Endothelial cell of umbilical vein (primary cell): ENCODE results near the gene ADAM23. TPM values are rescaled to one million over a fixed set of nuclear protein-coding genes. Genes with fewer than 3 reads are reported as not detected.

Source experiments
- BruUV-seq: library from RNA; stranded (reverse); fragments of 400-500 nt; replicated peaks from 2 replicates; lab custom pipeline; 2021; lab: Mats Ljungman, UMichigan
- CTCF ChIA-PET: fragments of 300-600, 350-600 bp; sonication (Branson Sonifier 250); formaldehyde crosslinking; loops from one replicate; lab custom pipeline; 2021; ENCODE audit warnings: antibody characterized with exemption, inconsistent platforms; lab: Charles Lee
- POLR2A ChIA-PET: fragments of 300-600, 350-600 bp; sonication (Branson Sonifier 250); formaldehyde crosslinking; loops from one replicate; lab custom pipeline; 2021; ENCODE audit warnings: antibody characterized with exemption, inconsistent platforms; lab: Charles Lee
- DNase-seq: peaks from one replicate; pipeline ENCODE4 v3.0.0-alpha.2; 2011; ENCODE audit warnings: low read depth, low spot score
- FAIRE-seq: peaks from 2 replicates; lab custom pipeline; 2011; peaks lifted over from hg19 to GRCh38; lab: Jason Lieb, UNC
- H2AFZ ChIP-seq: 2 replicates; pipeline ENCODE4 v1.6.0; 2012; ENCODE audit warnings: low read depth, low read length, control low read depth, inconsistent platforms
- H3K27ac ChIP-seq: 2 replicates; pipeline ENCODE4 v1.5.1; 2011; ENCODE audit warnings: low read depth, mild to moderate bottlenecking, control low read depth, low read length, moderate library complexity; ENCODE audit not compliant: insufficient read depth
- H3K27me3 ChIP-seq, 2 experiments: 2 replicates each; pipeline versions ENCODE4 v1.6.0 to v1.6.1; 2011; ENCODE audit warnings: low read length in 2 of 2, mixed read lengths in 1 of 2; ENCODE audit not compliant: control insufficient read depth in 2 of 2, insufficient read depth in 2 of 2
- H3K36me3 ChIP-seq, 2 experiments: 2 replicates in 1 of 2; 3 replicates in 1 of 2; pipeline ENCODE4 v1.5.1; 2011; ENCODE audit warnings: low read length in 2 of 2, mild to moderate bottlenecking in 1 of 2, moderate library complexity in 1 of 2; ENCODE audit not compliant: control insufficient read depth in 2 of 2, insufficient read depth in 2 of 2; ENCODE audit errors: extremely low read depth in 1 of 2
- H3K4me1 ChIP-seq: 3 replicates; pipeline ENCODE4 v1.5.1; 2011; ENCODE audit warnings: mild to moderate bottlenecking, low read length; ENCODE audit not compliant: control insufficient read depth, insufficient read depth; ENCODE audit errors: extremely low read depth
- H3K4me2 ChIP-seq: 2 replicates; pipeline ENCODE4 v1.6.1; 2011; ENCODE audit warnings: low read length, control low read depth, mixed read lengths; ENCODE audit not compliant: insufficient read depth
- H3K4me3 ChIP-seq, 3 experiments: fragments of 200-600 bp in 1 of 3; sonication (generic), shearing (Covaris generic) in 1 of 3; replicated peaks in 1 of 3; 2 replicates each; pipeline ENCODE4 v1.5.1; 2011 to 2016; ENCODE audit warnings: control low read depth in 3 of 3, low read length in 3 of 3, mild to moderate bottlenecking in 2 of 3, inconsistent platforms in 1 of 3, low read depth in 1 of 3, moderate library complexity in 1 of 3; ENCODE audit not compliant: insufficient read depth in 1 of 3
- H3K79me2 ChIP-seq: 2 replicates; pipeline ENCODE4 v1.6.0; 2012; ENCODE audit warnings: low read length, inconsistent platforms; ENCODE audit not compliant: control insufficient read depth, insufficient read depth
- H3K9ac ChIP-seq: replicated peaks from 2 replicates; pipeline ENCODE3; 2011; ENCODE audit warnings: low read length, control low read depth; ENCODE audit not compliant: insufficient read depth; ENCODE audit errors: extremely low read depth
- H3K9me1 ChIP-seq: replicated peaks from 3 replicates; pipeline ENCODE4 v1.6.0; 2011; ENCODE audit warnings: mild to moderate bottlenecking, low read length; ENCODE audit not compliant: control insufficient read depth, insufficient read depth; ENCODE audit errors: extremely low read depth
- H3K9me3 ChIP-seq: replicated peaks from 2 replicates; pipeline ENCODE4 v1.5.1; 2012; ENCODE audit warnings: low read length, inconsistent platforms; ENCODE audit not compliant: control insufficient read depth, insufficient read depth
- H4K20me1 ChIP-seq: replicated peaks from 2 replicates; pipeline ENCODE3; 2011; ENCODE audit warnings: mild to moderate bottlenecking, low read length; ENCODE audit not compliant: control insufficient read depth, insufficient read depth; ENCODE audit errors: extremely low read depth
- EZH2 ChIP-seq: IDR thresholded peaks from 2 replicates; pipeline ENCODE4 v1.6.1; 2012; ENCODE audit warnings: borderline replicate concordance, low read depth, mild to moderate bottlenecking, moderate library complexity, low read length, inconsistent platforms; ENCODE audit not compliant: severe bottlenecking
- FOS ChIP-seq: IDR thresholded peaks from 2 replicates; pipeline ENCODE4 v1.6.1; 2011; ENCODE audit warnings: mild to moderate bottlenecking, low read length, moderate library complexity, borderline replicate concordance; ENCODE audit not compliant: insufficient read depth
- GATA2 ChIP-seq: IDR thresholded peaks from 2 replicates; pipeline ENCODE4 v1.7.0; 2011; ENCODE audit warnings: low read depth, mild to moderate bottlenecking, moderate library complexity, mixed read lengths, low read length; ENCODE audit not compliant: insufficient read length, insufficient read depth
- JUN ChIP-seq: IDR thresholded peaks from 2 replicates; pipeline ENCODE4 v1.6.1; 2011; ENCODE audit warnings: borderline replicate concordance, low read depth; ENCODE audit not compliant: insufficient read length, insufficient read depth
- MYC ChIP-seq: IDR thresholded peaks from one replicate; pipeline ENCODE4 v1.6.1; 2011; ENCODE audit warnings: mild to moderate bottlenecking, low read depth, low read length
- POLR2A ChIP-seq: IDR thresholded peaks from 2 replicates; pipeline ENCODE4 v1.6.1; 2012; ENCODE audit warnings: low read depth, mild to moderate bottlenecking, control low read depth, low read length
- POLR2AphosphoS5 ChIP-seq: IDR thresholded peaks from 2 replicates; pipeline ENCODE4 v1.6.1; 2012; ENCODE audit warnings: low read depth, mild to moderate bottlenecking, control low read depth, low read length, moderate library complexity; ENCODE audit not compliant: insufficient read depth
- dilution Hi-C: fragments of 300-500 bp; cut with MboI; formaldehyde crosslinking; loops from one replicate; pipeline ENCODE4 v1.15.0; 2019; ENCODE audit warnings: low sequenced_read_pairs; ENCODE audit not compliant: extremely low pct_ligation_motif_present
- intact Hi-C: fragments of 100-400 bp; cut with micrococcal nuclease; formaldehyde crosslinking; loops from one replicate; pipeline ENCODE4 v1.10.0; 2022
- polyA plus RNA-seq, 4 experiments: library from polyadenylated mRNA; depleted of rRNA in 3 of 4; stranded (reverse) in 3 of 4; unstranded in 1 of 4; fragments of >200 nt; gene quantifications; 2 replicates each; pipeline versions ENCODE4 v1.2.1 to v1.2.3, GENCODE V29; 2011 to 2012; ENCODE audit warnings: missing spikeins in 1 of 4
- total RNA-seq: library from RNA; stranded (reverse); gene quantifications from 2 replicates; pipeline ENCODE4 v1.2.3, GENCODE V29; 2021
- TF ChIP-seq, protein P1 (sequence below): IDR thresholded peaks from 2 replicates; pipeline ENCODE4 v1.6.1; 2011; ENCODE audit not compliant: insufficient read depth, insufficient read length
- TF ChIP-seq, protein P2 (sequence below), 2 donors: IDR thresholded peaks; 1 replicate in 1 of 2; 2 replicates in 1 of 2; pipeline ENCODE4 v1.5.1; 2011; ENCODE audit warnings: low read length in 2 of 2, mild to moderate bottlenecking in 2 of 2, moderate library complexity in 2 of 2, control low read depth in 1 of 2, inconsistent platforms in 1 of 2, low read depth in 1 of 2; ENCODE audit not compliant: insufficient read depth in 1 of 2; ENCODE audit errors: extremely low read depth in 1 of 2

ADAM23 gene
- total and polyA plus RNA-seq, 2 donors (not counting 3 experiments of a cell fraction or from before 2014, with no cell fraction given) = 20.6 to 38.5 TPM

DNA sequence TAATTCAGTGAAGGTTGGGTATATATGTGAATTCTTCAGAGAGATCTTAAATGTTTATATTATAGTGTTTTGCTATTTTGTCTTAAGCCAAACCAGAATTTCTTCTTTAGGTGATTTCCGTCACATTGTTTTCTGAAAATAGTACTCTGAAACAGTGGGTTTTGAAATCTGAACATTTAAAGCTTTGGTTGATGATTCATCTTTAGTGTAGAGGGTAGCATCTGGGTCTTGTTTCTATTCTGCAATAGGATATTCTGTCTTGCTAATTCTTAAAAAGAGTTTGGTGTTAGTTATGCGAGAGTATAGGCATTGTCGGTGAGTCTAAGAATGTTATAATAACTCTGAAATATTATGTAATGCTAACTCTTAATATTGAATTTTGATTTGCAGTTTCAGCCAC is 129.4 kb downstream of the ADAM23 start:
- TF ChIP-seq GATA2 = no peak
- no peak for TF ChIP-seq EZH2
- TF ChIP-seq, protein P1, sequence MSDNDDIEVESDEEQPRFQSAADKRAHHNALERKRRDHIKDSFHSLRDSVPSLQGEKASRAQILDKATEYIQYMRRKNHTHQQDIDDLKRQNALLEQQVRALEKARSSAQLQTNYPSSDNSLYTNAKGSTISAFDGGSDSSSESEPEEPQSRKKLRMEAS = no peak
- no peak for TF ChIP-seq MYC
- no peak for TF ChIP-seq FOS
- TF ChIP-seq POLR2AphosphoS5 = no peak
- TF ChIP-seq POLR2A = no peak
- TF ChIP-seq, protein P2, sequence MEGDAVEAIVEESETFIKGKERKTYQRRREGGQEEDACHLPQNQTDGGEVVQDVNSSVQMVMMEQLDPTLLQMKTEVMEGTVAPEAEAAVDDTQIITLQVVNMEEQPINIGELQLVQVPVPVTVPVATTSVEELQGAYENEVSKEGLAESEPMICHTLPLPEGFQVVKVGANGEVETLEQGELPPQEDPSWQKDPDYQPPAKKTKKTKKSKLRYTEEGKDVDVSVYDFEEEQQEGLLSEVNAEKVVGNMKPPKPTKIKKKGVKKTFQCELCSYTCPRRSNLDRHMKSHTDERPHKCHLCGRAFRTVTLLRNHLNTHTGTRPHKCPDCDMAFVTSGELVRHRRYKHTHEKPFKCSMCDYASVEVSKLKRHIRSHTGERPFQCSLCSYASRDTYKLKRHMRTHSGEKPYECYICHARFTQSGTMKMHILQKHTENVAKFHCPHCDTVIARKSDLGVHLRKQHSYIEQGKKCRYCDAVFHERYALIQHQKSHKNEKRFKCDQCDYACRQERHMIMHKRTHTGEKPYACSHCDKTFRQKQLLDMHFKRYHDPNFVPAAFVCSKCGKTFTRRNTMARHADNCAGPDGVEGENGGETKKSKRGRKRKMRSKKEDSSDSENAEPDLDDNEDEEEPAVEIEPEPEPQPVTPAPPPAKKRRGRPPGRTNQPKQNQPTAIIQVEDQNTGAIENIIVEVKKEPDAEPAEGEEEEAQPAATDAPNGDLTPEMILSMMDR (IDR thresholded peaks at IDR 0.05; ENCODE audit: extremely low read depth in 1 of 2, insufficient read depth in 1 of 2, low read depth in 1 of 2, low read length in 2 of 2) = no peak
- TF ChIP-seq JUN = no peak
- no peaks in the 10 kb centered on the region for H4K20me1 ChIP-seq
- no peak overlapping the region for H3K27ac ChIP-seq
- no peaks in the 10 kb centered on the region for H3K36me3 ChIP-seq
- intact Hi-C loops (no loop called here), dilution Hi-C loops (no loop called here)
- CTCF ChIA-PET = no interaction called here
- H3K9me1 ChIP-seq = no peaks in the 10 kb centered on the region
- no TSS peak for BruUV-seq
- FAIRE-seq (no peak), DNase-seq (no peak)
- H3K27me3 ChIP-seq = no peaks in the 10 kb centered on the region
- no peaks in the 10 kb centered on the region for H3K4me1 ChIP-seq
- H2AFZ ChIP-seq = no peak overlapping the region
- no peaks in the 10 kb centered on the region for H3K9me3 ChIP-seq
- no peak overlapping the region for H3K4me2 ChIP-seq
- no peak overlapping the region for H3K9ac ChIP-seq
- POLR2A ChIA-PET = no interaction called here
- no peak overlapping the region for H3K4me3 ChIP-seq
- no peaks in the 10 kb centered on the region for H3K79me2 ChIP-seq
